ENCODE data around the gene GRID1. TPM values are rescaled to one million over a fixed set of nuclear protein-coding genes. Genes with fewer than 3 reads are reported as not detected.

The GRID1 gene
- total RNA-seq, 4 donors from 2014 or later = 17.2 to 28.1 (median 23.6) TPM

DNA sequence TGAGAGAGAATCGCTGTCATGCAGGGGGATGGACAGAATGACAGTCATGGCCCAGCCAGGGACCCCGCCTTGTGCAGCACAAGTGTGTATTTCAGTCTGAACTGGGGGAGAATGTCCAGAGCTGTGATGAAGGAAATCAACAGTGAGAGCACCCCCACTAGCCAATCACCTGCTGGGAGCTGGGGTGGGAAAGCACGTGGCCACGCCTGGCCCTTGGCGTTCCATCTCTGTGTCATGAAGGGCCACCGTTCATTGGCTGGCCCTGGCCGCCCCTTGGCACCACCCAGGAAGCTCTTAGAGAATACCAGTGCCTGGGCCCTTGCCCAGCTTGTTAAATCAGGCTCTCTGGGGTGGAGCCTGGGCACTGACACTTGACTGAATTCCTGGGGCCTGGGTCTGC, 22.8 kb downstream of the GRID1 start:
- intact Hi-C loops (cut with DNase I) = no loop called here
- 59 to 92% methylated on average over 2 to 7 of the region's 7 CpGs for WGBS, 2 donors
- TF ChIP-seq POLR2A (IDR thresholded peaks at IDR 0.05) = no peak
- TF ChIP-seq, protein P1, sequence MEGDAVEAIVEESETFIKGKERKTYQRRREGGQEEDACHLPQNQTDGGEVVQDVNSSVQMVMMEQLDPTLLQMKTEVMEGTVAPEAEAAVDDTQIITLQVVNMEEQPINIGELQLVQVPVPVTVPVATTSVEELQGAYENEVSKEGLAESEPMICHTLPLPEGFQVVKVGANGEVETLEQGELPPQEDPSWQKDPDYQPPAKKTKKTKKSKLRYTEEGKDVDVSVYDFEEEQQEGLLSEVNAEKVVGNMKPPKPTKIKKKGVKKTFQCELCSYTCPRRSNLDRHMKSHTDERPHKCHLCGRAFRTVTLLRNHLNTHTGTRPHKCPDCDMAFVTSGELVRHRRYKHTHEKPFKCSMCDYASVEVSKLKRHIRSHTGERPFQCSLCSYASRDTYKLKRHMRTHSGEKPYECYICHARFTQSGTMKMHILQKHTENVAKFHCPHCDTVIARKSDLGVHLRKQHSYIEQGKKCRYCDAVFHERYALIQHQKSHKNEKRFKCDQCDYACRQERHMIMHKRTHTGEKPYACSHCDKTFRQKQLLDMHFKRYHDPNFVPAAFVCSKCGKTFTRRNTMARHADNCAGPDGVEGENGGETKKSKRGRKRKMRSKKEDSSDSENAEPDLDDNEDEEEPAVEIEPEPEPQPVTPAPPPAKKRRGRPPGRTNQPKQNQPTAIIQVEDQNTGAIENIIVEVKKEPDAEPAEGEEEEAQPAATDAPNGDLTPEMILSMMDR (IDR thresholded peaks at IDR 0.05) = no peak

GRCh38 chr10:86342111-86342863, 24.3 kb downstream of the GRID1 start:
- WGBS, 2 donors = 70 to 84% methylated on average over 9 of the region's 11 CpGs
- intact Hi-C loops (cut with DNase I) = no loop called here

More for the DNA sequence above, 22.8 kb downstream of the GRID1 start:
- DNase-seq = peak; percentile 48 to 71
- no peaks in the 10 kb centered on the region for H3K27me3 ChIP-seq
- no peak overlapping the region for H3K4me3 ChIP-seq (replicated peaks in 1 of 3)
- peaks cover 67 to 84% of the 10 kb centered on the region in 2 donors for H3K4me1 ChIP-seq
- H3K36me3 ChIP-seq = no peaks in the 10 kb centered on the region
- H3K27ac ChIP-seq = peak overlapping the region in 2 of 3 donors; percentile 45 to 79
- H3K9me3 ChIP-seq = no peaks in the 10 kb centered on the region

GRCh38 chr10:86341361-86341811, 25.2 kb downstream of the GRID1 start:
- DNase-seq = no peak
- peak overlapping the region; percentile 52 to 79 (median 59) for H3K27ac ChIP-seq
- H3K9me3 ChIP-seq = no peaks in the 10 kb centered on the region
- no peaks in the 10 kb centered on the region for H3K27me3 ChIP-seq
- H3K36me3 ChIP-seq = no peaks in the 10 kb centered on the region
- 60 to 66% methylated on average over 10 to 12 of the region's 13 CpGs for WGBS, 2 donors
- no peak for TF ChIP-seq POLR2A (IDR thresholded peaks at IDR 0.05)
- TF ChIP-seq, protein P1 (IDR thresholded peaks at IDR 0.05) = no peak
- intact Hi-C loops (cut with DNase I) = no loop called here
- H3K4me3 ChIP-seq (replicated peaks in 1 of 3) = no peak overlapping the region
- H3K4me1 ChIP-seq = peaks cover 59 to 70% of the 10 kb centered on the region in 2 donors

More at GRCh38 chr10:86342111-86342863, 24.3 kb downstream of the GRID1 start:
- Histone ChIP-seq H3K9me3 (no peaks in the 10 kb centered on the region), H3K4me3 (replicated peaks in 1 of 3) (no peak overlapping the region), H3K27ac (peak overlapping the region in 2 of 3 donors; percentile 52 to 79), H3K36me3 (no peaks in the 10 kb centered on the region), H3K4me1 (peaks cover 67 to 79% of the 10 kb centered on the region in 2 donors), H3K27me3 (no peaks in the 10 kb centered on the region)
- DNase-seq = no peak
- no peak for TF ChIP-seq POLR2A (IDR thresholded peaks at IDR 0.05)
- TF ChIP-seq, protein P1 (IDR thresholded peaks at IDR 0.05) = no peak

GRCh38 chr10:86340991-86341260, 25.7 kb downstream of the GRID1 start:
- TF ChIP-seq, protein P1 (IDR thresholded peaks at IDR 0.05) = no peak
- no peak for TF ChIP-seq POLR2A (IDR thresholded peaks at IDR 0.05)
- no peak for DNase-seq
- intact Hi-C loops (cut with DNase I) = no loop called here
- WGBS, 2 donors = 63 to 68% methylated on average over 3 of the region's 3 CpGs
- H3K36me3 ChIP-seq = no peaks in the 10 kb centered on the region
- no peaks in the 10 kb centered on the region for H3K27me3 ChIP-seq
- H3K27ac ChIP-seq = peak overlapping the region; percentile 52 to 79 (median 59)
- peaks cover 54 to 66% of the 10 kb centered on the region in 2 donors for H3K4me1 ChIP-seq
- no peak overlapping the region for H3K4me3 ChIP-seq (replicated peaks in 1 of 3)
- H3K9me3 ChIP-seq = no peaks in the 10 kb centered on the region

All from thyroid gland (tissue), 4 donors.